NCI-H82 (cell line): ENCODE results near the gene OR52E4.

Experiments used
- DNase-seq: peaks from one replicate; lab custom pipeline; 2025; lab: John Stamatoyannopoulos, UW

Gene OR52E4

DNA sequence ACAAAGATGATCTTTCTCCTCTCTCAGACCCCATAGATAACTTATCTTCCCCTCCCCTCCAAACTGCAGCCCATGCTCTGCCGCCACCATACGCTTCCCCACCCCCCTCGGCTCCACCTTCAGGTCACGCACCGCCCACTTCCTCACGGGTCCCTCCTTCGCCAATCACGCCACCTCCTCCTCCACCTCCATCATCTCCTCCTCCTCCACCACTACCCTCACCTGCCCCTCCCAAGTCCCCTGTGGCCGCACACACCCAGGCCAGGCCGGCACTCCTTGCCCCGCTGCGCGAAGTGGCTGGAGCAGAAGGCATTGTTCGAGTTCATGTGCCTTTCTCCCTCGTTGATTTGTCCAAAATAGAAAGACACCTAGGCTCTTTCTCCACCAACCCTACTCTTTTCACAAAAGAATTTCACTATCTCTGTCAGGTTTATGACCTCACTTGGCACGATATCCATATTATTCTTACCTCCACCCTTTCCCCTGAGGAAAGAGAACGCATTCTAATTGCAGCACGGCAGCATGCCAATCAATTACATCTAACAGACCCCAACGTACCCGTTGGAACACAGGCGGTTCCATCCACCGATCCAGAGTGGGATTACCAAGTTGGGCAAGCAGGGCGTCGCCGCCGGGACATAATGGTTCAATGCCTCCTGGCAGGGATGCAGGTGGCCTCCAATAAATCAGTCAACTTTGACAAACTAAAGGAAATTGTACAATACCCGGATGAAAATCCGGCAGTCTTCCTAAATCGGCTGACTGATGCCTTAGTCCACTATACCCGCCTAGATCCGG is 49.3 kb downstream of the OR52E4 start:
- DNase-seq = no peak

DNA sequence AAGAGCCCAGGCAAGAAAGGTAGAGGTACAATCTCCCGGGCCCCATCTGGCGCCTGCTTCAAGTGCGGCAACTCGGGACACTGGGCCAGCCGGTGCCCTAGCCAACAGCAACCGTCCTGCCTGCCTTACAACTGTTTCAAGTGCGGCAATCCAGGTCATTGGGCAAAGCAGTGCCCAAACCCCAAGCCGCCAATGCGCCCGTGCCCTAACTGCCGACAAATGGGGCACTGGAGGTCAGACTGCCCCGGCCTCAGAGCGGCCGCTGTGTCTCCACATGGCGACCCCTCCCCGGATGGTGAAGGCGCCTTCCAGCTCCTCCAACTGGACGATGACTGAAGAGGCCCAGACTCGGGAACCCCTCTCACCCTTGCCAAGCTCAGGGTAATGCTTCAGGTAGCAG is 50.2 kb downstream of the OR52E4 start:
- DNase-seq = no peak

DNA sequence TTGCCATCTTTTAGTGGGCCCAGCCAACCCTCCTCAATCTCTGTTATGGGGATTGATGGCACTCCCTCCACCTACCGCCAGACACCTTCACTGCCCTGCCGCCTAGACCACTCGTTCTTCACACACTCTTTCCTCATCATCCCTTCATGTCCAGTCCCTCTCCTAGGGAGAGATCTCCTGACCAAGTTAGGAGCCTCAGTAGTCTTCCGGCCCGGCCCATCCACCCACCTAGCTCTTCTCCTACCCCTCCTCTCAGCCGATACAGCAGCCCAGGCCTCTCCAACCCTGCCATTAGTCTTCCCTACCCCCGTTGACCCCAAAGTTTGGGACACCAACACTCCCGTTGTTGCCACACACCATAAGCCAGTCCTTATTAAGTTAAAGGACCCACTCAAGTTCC is 50.6 kb downstream of the OR52E4 start:
- no peak for DNase-seq

DNA sequence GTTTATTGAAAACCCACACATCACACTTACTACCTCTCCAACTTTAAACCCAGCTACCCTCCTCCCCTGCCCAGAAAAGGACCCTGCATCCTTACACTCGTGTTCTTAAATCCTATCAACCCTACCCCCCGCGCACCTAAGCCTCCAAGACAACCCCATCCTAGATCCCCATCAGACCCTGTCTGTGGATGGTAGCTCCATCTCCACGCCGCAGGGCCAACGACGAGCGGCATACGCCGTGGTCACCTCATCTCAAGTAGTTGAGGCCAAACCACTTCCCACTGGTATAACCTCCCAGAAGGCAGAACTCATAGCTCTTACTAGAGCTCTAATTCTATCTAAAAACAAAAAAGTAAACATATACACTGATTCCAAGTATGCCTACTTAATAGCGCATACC is 52.2 kb downstream of the OR52E4 start:
- DNase-seq = no peak

DNA sequence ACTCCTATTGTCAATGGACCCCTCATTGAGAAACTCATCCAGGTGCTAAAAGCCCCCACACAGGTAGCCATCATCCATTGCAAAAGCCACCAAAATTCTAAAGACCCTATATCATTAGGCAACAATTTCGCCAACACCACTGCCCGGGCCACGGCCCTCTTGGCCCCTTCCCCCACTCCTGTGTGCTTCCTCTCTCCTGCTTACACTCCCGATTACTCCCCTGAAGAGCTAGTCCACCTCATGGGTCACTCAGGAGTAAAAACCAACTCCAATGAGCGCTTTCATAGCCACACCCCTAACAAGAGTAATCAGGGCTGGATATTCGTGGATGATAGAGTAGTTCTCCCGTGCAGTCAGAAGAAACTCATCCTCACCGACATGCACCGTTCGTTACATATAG is 52.7 kb downstream of the OR52E4 start:
- no peak for DNase-seq
